GM18909 (cell line): ENCODE data around the gene SH3RF3.

ENCODE experiments used
- ATAC-seq: cut with Tn5 transposase; IDR thresholded peaks from one replicate; pipeline ENCODE4 v1.9.1; 2021; ENCODE audit warnings: mild to moderate bottlenecking; ENCODE audit not compliant: unreplicated experiment, poor library complexity

SH3RF3 gene

DNA sequence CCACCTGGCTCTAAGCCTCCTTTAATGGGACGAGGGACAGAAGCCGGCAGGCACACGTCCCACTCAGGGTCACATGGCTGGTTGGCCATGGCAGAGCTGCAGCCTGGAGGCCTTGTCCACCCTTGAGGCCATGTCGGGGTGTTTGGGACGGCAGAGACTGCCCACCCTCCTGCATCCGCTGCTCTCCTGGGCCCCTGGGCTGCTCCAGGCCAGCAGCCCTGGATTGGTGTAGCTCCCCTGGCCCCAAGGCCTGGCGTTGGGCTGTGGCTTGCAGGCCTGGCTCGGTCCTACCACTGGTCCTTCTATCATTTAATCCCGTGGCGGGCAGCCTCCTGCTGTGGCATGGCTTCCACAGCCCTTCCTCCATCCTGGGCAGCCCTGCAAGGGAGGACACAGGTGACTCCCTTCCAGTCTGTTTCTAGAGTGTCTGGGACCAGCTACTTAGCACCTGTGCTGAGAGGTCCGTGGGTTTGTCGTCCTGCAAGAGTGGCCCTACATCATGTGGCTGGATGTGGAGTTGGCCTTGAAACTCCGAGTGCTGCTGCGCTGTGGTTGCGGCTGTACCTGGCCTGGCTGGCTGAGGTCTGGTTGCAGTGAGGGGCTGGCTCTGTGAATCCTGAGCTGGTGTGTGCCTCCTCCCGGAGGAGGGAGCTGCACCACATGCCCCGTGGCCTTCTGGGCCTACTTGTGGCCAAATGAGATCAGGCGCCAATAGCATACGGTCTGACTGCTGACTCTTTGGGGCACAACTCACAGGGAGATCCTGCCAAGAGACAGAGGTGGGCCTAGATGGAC lies 67.3 kb downstream of the SH3RF3 start:
- ATAC-seq: no peak

DNA sequence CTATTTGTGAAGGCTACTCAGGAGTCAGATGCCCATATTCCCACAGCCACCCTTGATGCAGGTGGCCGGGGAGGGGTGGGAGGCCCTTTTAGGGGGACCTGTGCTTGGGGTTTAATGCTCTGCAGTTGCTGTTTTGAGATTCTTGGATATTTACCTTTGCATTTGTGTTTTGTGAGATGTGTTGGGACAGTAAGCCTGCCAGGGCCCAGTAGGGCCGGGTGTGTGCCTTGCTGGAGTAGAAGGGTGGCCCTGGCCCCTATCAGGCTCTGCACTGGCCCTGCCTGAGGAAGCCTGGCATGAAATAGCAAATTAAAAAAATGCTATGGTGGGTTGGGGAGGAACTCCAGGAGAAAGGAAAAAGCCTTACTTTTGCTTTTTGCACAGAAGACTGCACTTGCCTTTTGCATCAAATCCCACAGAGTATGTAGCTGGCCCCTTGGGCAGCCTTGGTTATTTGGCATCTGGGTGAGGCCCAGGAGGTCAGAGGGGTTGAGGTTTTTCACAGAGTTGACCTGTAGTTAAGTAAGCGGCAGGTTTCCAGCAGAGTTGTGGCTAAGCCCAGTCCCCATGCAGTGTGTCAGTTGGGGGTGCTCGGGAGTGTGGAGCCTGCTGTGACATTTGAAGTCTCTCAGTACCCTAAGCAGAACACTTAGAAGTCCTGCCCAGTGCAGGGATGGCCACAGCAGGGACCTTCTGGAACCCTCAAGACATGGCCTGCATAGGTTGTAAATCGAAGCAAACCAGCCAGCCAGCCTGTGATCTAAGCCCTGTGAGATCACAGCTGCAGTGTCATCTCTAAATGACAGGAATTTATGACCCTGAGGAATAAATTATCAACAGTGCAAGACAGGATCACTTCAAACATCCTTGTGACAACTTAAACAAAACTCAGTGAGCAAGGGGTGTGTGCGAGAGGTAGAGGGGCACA lies 68.8 kb downstream of the SH3RF3 start:
- ATAC-seq: no peak

DNA sequence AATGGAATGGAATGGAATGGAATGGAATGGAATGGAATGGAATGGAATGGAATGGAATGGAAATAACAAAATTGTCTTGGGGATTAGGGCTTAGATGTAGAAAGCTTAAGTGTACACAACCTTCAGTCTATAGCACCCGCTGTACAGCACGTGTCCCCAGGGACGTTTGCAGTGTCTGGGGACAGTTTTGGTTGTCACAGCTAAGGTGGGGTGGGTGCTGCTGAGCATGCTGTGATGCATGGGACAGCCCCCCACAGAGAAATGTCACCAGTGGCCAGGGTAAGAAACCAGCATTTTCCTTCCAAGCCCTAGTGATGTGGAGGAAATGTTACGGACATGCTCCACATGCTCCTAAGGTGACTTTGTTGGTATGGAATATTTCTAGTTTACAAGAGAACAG lies 70.8 kb downstream of the SH3RF3 start:
- ATAC-seq: no peak

DNA sequence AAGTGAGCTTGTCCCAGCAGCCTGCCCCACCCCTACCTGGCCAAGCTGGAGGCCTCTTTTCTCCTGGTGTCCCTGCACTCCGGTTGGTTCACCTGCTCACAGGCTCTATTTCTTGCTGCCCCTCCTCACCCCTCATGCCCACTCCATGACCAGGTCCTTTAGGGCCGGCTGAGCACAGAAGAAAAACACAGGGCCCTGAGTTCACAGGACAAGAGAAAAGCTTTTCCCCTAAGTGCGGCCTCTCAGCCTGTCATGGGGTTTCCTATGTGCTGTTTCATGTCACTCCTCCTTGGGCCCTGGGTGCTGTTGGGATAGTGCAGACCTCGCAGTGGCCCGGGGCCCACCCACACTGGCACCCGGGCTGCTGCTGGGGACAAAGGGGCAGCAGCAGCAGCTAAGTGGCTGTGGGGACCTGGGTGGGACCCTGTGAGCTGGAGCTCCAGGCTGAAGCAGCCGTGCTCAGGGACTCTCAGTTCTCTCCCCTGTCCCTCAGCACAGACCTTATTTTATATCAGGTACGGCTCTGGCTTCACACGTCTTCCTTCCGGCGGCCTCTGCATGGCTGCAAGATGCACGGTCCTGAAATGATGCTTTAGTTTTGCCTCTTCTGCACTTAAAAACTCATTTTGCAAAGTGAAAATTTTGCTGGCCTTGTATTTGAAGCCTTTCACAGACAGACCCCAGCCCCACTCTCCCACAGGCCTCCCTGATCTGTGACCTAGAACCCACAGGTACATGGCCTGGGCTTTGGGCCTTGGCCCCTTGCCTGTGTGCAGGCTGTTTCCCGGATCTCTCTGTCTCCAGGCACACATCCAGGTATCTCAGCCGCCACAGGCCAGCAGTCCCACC lies 71.8 kb downstream of the SH3RF3 start:
- no peak for ATAC-seq

GRCh38 chr2:109201465-109202327 lies 72.7 kb downstream of the SH3RF3 start:
- ATAC-seq: no peak

DNA sequence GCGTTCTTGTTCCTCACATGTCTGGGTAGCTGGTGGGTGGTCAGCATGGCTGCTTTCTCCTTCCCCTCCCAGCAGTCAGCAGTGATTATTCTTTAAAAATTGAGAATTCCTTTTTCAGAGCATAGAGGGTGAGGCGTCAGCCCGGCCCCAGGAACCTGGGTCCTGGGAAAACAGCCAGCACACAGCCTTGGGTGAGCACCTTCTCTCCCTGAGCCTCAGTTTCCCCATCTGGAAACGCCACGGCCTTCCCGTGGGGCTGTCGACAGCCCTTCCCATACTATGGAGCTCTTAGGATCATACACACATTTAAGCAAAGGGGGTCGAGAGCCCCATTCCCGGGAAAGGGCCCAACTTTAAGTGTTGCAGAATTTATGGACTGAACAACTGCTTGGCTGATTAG lies 73.5 kb downstream of the SH3RF3 start:
- no peak for ATAC-seq

- ATAC-seq: no peak
These were observed 74.4 kb downstream of the SH3RF3 start for GRCh38 chr2:109203246-109204011.

- no peak for ATAC-seq
These were observed 75.4 kb downstream of the SH3RF3 start for GRCh38 chr2:109204412-109204811.

GRCh38 chr2:109205447-109205846 lies 76.4 kb downstream of the SH3RF3 start:
- no peak for ATAC-seq

- ATAC-seq: no peak
These were observed 77.7 kb downstream of the SH3RF3 start for GRCh38 chr2:109206569-109207146.

- no peak for ATAC-seq
These were observed 78.2 kb downstream of the SH3RF3 start for GRCh38 chr2:109207176-109207575.

- ATAC-seq: no peak
These were observed 79.3 kb downstream of the SH3RF3 start for GRCh38 chr2:109208071-109208950.

- ATAC-seq: no peak
These were observed 79.9 kb downstream of the SH3RF3 start for GRCh38 chr2:109208951-109209335.

DNA sequence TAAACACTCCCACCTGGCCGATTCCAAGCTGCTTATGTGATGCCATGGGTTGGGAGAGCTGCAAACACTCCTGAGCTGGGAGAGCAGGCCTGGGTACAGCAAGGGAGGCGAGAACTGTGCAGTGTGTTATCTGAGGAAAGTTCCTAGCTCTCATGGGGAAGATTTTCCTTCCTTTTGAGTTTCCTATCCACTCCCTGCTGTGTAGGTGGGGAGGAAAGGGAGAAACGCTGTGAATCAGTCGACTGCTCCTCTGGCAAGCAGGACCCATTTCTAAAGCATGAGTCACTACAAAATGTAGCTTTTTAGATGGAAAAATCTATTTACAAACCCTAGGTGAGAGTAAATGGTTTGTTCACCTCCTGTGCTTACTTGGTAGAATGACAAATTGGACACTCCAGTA lies 80.4 kb downstream of the SH3RF3 start:
- ATAC-seq: no peak

DNA sequence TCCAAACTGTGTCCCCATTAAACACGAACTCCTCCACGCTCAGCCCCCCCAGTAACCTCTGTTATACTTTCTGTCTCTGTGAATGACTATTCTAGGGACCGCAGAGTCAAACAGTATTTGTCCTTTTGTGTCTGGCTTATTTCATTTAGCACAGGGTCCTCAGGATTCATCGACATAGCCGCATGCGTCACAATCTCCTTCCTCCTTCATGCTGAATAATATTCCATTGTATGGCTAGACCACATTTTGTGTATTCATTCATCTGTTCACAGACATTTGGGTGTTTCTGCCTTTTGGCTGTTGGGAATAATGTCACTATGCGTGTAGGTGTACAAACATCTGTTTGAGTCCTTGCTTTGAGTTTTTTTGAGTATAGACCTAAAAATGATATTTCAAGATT lies 80.9 kb downstream of the SH3RF3 start:
- no peak for ATAC-seq

DNA sequence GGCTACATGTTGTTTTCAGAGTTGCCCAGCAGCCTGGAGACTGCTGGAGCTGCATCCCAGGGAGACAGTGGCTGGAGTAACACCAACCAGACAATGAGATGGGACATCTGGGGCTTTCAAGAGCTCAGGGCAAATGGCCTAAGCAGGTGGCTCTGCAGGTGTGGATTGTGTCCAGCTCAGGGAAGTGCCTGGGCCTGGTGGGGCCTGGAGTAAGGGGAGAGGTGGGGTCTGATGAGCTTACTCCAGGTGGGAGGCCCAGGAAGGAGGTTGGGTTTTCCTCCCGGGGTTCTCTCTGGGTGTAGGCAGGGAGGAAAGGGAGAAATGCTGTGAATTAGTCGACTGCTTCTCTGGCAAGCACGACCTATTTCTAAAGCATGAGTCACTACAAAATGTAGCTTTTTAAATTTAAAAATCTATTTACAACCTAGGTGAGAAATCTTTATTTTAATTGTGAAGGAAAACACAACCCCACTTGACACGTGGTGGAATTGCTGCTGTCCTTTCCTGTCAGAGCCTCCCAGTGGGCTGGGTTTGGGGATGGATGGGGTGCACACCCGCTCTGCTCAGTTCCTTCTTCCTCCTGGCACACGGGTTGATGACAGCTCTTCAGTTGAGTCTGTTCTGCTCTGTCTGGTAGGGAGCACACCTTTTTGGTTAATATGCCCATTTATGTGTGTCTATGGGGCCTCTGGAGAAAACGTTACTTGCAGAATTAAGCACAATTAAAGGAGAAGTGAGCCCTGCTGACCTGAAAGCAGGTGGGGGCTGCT lies 81.6 kb downstream of the SH3RF3 start:
- no peak for ATAC-seq

- ATAC-seq: no peak
These were observed 82.3 kb downstream of the SH3RF3 start for GRCh38 chr2:109211315-109211714.
